Raji (cell line): ENCODE results near the gene GAK.
A peak's percentile ranks its signal among the peaks of the same experiment; 100 is the strongest.

Experiments
- POLR2A ChIP-seq: IDR thresholded peaks from 2 replicates; pipeline ENCODE4 v1.6.1; 2011; ENCODE audit warnings: low read depth, low read length, control low read depth; ENCODE audit not compliant: insufficient read depth

Gene GAK

DNA sequence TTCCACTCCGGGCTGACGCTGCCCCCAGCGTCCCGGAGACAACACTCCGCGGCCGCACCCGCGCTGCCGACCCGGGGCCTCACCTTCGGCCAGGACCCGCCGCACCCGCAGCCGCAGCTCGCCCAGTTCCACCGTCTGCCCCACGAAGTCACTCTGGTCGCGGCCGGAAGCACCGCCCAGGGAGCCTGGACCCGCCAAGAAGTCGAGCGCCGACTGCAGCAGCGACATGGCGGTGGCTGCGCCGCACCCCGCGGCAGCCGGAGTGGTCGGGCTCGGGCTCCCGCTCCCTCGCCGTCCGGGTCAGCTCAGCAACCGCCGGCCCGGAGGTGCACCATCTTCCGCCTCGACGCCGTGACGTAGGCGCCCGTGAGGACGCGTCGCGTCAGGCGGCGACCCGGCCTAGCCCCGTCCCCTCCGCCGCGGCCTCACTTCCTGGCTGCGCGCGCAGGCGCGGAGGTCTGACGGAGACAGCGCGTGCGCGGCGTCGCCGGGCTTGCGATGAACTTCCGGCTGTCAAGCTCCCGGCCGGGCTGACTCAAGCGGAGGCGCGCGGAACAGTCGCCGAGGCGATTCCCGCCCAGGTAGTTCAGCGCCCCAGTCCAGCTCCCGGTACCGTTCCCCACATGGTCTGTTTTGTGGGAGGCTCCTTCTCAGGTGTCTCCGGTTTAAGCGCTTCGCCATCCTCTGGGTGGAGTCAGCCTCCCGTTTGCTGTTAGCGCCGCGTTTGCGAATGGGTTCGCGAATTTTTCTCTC is at the start of gene GAK, which contains the start of gene TMEM175:
TSS of gene GAK (minus strand) at position 357 of the 753 bp plus-strand sequence. CDS start at position 228, 129 bp downstream.
TSS of gene TMEM175 (plus strand) at position 501 of the 753 bp plus-strand sequence. CDS start 15,280 bp downstream, outside the sequence.
- peak; percentile 93 for TF ChIP-seq POLR2A

DNA sequence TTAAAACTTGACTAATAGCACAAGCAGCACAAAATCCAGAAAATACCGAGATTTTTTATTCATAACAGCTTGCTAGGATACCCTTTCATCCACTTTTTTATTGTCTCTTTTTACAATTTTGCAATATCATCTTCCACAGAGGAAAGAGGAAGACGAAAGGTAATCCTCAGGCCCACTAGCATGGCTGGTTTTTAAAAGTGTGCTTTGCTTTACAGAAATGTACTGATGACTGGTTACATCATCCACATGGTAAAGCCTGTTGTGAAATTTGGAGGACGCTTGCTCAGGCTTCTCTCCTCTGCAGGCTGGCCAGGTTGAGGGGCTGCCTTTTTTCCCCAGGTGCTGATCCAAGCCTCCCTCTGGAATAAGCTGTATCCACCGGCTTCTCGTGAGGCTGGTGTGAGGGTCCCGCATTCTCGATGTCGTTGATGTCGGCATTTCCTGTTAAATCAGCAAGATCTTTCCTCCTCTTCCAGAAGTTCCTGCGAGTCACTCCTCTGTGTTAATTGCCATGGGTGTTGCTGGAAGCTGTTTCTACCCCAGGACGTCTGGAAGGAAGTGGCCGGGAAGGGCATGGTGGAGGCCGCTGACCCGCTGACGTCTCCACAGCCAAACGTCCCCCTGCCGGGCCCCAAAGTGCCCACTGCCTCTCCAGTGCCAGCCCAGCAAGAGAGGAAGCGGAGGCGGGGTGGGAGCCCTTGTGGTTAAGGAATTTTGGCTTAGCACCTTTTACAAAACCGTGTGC is 47.0 kb upstream of the GAK start:
- TF ChIP-seq POLR2A = no peak

DNA sequence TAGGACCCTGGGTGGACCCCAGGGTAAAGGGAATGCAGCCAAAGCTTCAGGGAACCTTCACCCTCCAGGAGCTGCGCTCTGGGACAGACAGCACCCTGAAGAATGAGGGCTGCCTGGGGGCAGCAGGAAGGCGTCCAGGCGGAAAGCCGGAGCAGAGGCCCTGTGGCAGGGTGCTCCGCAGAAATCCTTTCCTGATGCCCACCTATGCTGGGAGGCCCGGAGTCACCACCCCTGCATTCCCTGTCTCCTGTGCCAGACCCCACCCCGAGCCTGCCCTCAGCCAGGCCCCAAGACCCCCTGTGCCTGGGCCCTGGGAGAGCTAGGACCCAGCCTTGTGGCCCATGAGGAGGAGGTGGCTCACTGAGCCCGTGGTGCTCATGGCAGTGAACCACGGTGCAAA is 42.6 kb upstream of the GAK start:
- TF ChIP-seq POLR2A = no peak

DNA sequence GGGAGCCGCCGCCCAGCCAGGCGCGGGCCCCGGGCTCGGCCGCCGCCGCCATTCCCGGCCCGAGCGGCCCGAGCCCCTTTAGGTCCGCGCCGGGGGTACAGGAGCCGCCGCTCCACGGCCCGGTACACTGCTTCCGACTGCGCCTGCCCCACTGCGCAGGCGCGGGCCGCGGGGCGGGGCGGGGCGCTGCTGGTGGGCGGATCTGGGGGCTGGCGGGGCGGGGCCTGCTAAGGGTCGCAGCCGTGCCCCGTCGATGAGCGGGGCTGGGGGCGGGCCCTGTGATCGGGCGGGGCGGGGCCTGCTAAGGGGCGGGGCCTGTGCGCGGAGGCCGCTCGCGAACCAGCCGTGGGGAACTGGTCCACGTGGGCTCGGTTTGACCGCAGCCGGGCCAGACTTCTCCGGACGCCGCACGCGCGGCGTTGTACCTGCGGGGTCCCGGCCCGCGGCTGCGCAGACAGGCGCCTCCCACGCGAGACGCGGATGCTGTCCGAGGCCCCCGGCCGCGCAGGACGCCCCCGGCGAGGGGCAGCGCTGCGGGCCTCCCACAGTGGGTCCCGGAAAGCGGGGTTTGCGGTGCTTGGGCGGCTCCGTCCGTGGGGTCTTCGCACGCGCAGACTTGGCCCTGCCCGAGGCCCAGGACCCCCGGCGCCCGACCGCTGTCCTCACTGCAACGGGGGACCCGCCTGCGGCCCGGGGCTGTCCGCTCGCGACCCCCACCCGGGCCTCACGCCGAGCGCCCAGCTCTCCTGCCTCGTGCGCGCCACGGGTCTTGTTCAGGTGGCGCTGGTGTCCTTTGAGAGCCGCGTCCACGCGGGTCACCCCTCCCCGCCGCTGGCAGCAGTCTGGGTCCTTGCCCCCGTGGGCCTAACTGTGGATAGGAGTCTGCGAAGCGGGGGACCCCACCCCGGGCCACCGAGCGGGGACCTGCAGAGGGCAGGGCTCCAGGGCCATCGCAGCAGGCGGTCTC is 41.6 kb upstream of the GAK start, which contains the start of gene DGKQ:
TSS of gene DGKQ (minus strand) at position 139 of the 967 bp plus-strand sequence. CDS start at position 52, 87 bp downstream.
- no peak for TF ChIP-seq POLR2A

DNA sequence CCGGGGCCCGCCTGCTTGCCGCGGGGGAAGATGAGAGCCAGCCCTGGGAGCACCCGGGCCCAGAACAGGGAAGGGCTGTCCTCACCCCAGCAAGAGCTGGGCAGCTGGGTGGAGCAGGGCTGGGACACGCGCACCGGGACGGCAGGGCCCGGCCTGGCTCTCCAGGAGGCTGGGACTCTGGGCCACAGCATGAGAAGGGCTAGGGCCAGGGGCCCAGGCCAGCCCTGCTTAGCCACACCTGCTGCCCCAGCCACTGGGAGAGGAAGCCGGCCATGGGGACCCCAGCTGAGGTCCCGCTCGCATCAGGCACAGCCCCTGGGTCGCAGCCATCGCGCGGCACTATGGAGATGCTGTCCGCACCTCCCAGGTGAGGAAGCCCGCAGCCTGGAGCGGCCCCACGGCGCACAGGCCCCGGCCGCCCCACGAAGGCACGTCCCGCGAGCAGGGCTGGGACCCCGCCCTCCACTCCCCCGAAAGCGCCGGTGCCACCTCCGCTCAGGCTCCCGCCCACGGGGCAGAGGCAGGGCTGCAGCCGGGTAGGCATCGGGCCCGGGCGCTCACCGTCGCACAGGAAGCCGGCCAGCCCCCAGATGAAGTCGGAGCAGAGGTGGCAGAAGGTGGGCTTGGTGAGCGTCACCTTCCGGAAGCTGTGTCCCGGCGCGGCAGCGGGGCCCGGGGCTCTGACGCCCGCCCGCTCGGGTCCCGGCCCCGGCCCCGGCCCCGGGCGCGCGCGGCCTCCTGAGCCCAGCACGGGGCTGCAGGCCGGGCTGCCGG is 40.7 kb upstream of the GAK start:
- TF ChIP-seq POLR2A = no peak

DNA sequence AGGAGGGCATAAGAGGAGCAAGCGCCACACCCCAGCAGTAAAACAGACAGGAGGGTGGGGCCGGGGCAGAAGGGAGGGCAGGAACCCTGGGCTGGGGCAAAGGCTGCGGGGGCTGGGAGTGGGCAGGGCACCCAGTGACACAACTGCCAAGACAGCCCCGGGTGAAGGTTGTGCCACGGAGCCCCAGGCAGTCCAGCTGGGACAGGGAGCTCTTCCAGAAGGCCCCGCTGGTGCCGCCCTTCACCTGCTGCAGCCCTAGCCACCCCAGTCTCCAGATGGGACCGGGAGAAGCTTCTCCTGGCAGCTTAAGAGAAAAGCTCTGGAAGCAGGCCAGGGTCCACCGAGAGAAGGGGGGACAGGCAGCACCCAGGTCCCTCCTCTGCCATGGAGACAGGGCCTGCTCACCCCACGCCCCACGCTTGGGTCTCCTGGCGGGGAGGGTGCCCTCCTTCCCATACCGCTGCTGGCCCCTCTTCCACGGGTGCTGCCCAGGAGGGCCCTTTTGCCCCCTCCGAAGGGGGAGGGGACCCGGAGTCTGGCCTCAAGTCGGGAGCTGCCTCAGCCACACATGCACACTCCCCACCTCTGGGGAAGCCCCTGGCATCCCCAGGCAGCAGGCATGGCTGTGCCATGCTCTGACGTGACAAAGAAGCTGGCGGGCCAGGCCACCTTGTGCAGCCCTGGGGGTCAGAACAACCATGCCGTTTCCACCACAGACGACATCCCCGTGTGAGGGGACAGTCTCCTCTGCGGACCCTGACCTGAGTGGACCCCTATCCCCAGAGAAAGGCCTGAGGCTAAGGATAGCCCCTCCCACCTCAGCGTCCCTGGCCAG is 39.8 kb upstream of the GAK start:
- no peak for TF ChIP-seq POLR2A

DNA sequence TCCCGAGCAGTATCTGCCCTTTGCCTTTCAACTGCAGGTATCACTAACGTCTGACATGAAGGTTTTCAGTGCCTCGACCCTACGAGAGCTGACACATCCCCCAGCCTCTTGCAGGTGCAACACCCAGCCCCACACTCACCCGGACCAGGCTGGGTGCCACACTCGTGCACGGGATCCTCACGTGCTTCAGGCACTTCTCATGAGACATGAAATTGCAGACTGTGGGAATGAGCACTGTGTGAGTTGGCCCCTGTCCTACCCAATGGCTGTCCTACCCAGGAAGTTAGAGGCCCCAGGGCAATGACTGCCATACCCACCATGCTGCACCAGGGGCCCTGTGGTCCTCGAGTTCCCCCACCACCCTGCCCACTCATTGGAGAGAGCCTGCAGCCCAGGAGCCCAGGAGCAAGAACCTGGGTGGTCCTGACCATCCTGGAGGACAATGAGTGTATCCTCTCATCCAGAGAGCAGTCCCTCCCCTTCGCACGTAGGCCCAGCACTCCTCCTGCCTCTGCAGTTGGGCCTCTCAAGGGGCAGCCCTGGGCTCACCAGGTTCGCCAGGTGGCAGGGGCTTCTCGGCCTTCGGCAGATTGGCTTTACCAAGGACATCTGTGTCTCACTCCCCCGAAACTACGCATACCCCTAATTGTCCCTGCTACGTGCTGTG is 38.9 kb upstream of the GAK start:
- no peak for TF ChIP-seq POLR2A

DNA sequence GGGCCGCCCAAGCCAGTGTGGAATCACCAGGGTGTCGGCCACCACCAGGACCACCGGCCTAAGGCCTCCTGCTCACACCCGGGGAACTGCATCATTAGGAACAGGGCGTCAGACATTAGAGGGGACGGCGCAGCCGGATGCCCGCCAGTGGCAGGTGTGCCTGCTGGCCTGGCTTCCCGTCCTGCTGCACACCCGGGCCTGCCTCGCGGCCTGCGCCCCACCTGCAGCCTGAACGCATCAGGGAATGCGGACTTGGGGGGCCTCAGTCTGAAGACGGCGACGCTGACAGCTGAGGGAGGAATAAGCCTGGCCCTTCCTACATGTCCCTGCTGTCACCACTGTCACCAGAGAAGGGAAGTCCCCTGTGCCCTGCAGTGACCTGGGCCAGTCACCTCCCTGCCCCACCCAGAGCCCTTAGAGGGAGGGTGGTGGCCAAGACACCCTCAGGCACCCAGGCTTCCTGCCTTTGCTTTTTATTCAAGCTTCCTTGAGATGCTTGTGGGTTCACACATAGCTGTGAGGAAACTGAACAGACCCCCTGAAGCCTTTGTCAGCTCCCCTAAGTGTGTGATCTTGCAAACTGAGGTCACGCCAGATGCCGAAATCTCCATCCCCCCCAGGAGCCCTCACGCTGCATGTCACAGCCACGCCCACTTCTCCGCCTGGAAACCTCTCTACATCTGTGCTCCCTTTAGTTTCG is 38.1 kb upstream of the GAK start:
- no peak for TF ChIP-seq POLR2A

DNA sequence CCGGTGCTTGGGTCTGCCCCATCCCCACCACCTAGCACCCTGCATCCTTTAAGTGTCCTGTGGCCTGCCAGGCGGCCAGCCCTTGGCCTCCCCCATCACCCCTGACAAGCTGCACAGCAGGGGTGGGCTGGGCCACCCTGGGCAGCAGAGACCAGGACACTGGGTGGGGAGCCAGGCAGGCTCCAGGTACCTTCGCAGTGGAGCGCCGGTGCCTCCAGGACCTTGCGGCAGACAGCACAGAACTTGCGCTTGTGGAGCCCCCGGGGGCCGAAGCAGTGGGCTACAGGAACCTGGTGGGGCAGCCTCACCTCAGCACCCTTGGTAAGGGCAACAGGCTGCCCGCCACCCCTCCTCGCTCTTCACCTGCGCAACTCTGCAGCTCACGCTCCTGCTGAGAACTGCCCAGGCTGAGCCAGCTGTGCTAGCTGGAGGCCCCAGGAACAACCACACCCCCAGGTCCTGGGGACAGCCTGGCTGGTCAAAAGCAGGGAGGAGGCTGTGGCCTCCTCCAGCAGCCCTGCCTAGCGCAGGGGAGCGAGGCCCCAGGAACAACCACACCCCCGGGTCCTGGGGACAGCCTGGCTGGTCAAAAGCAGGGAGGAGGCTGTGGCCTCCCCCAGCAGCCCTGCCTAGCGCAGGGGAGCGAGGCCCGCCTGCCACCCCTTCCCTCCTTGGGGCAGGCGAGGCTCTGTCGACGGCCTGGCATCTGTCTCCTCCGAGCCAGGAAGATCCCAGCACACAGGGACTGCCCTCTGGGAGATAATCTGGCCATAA is 36.7 kb upstream of the GAK start:
- TF ChIP-seq POLR2A = no peak

DNA sequence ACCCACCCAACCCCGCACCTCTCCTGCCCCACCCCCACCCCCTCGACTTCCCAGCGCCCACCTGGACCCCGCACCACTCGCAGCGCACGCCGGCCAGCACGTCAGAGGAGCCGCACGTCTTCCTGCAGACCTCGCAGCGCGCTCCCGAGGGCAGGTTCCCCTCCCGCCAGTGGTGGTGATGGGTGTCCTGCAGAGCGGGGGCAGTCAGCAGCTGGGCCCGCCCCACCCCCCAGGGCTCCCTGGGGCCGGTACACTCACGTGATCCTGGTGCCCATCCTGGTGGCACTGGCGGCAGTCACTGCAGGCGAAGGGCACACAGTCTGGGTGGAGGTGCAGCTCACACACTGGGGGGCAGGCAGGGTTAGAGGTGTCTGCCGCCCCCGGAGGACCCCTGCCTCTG is 36.1 kb upstream of the GAK start:
- TF ChIP-seq POLR2A = no peak

DNA sequence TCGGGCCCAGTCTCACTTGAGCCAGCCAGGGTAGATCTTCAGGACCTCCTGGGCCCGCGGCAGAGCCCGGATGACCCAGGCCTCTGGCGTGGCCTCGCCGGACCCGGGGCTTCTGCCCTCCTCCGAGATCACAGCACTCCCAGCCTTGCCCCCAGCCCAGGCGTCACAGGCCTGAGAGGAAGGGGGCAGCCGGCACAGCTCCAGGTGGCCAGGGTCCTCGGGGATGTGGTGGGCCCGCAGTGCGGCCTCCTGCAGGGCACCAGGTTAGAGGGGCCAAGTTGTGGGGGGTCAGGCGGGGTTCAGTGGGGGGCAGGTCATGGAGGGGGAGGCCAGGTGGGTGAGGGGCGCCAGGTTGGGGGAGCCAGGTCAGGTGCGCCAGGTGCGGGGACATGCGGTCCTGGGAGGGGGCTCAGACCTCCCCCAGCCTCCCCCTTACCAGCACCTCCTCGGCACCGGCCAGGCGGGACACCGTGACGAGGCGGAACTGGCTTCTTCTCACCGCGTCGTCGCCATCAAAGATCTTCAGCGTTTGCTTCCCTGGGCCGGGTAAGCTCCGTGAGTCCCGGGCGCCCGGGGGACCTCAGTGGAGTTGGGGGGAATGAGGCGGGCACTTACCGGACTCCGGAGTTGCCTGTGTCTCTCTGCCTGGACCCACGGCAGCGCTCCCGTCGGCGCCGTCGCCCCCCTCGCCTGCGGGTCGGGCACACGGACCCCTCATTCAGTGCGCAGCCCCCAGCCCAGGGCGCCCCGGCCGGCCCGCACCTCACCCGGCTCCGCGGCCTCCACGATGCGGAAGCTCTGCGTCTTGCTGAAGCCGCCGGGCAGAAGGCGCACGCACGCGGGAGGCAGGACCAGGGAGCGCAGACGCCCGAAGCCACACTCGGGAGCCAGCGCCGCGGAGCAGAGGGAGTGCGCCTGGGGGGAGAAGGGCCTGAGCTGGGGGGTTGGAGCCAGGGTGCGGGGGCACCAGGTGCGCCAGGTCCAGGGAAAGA is 35.3 kb upstream of the GAK start:
- TF ChIP-seq POLR2A = no peak
